ENCODE results near the gene NFKBIL1.
"Not testable (repeated sequence)": the region's sequence is repeated elsewhere in the genome, so short reads cannot be mapped to it uniquely, and the experiment has no call there.

Gene NFKBIL1

GRCh38 chr6:31546958-31547726 lies at the start of gene NFKBIL1:
TSS of gene NFKBIL1 (plus strand) at chr6:31547608. CDS start at chr6:31547695, 87 bp downstream.
- peak; percentile 82 to 85 for DNase-seq (ENCODE audit: low read depth in 2 of 2)

DNA sequence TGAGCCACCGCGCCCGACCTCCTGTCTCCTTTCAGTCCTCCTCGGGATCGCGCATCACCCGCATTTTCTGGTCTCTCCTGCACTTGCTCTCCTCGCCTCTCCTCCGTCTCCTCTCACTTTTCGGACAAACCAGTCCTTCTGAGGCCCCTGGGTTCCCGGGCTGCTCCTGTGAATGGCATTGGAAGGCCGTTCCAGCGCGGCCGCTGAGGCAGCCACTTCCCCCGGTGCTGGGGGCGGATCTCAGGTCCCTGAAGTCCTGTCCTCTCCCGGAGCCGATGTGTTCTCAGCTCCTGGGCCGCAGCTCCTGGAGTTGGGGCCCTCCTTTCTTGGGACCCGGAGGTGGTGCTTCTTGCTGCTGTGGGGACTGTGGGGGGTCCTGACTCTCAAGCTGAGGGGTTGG lies 48.7 kb upstream of the NFKBIL1 start:
- no peak for DNase-seq (ENCODE audit: low read depth in 2 of 2)

- DNase-seq (ENCODE audit: low read depth in 2 of 2): not testable (repeated sequence)
Measured at GRCh38 chr6:31499648-31500047, 47.8 kb upstream of the NFKBIL1 start.

GRCh38 chr6:31502586-31502985 lies 44.8 kb upstream of the NFKBIL1 start:
- DNase-seq (ENCODE audit: low read depth in 2 of 2): no peak

DNA sequence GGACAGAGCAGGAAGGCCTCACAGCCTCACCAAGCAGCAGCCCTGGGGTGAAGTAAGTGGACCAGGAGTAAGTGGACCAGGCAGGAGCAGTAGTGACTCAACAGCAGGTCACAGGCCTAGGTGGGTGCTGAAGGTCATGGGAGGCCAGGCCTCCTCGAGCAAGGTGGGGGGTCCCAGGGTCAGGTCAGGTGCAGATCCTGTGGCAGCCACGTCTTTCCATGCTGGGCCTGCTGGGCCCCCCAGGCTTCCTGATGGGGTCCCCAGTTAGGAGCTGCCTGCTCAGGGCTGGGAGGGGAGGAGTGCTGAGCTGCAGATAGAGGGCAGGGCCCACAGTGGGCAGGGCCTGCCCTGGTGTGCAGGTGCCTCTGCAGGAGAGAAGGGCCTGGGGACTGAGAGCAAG lies 38.4 kb upstream of the NFKBIL1 start:
- DNase-seq (ENCODE audit: low read depth in 2 of 2): not testable (repeated sequence)

DNA sequence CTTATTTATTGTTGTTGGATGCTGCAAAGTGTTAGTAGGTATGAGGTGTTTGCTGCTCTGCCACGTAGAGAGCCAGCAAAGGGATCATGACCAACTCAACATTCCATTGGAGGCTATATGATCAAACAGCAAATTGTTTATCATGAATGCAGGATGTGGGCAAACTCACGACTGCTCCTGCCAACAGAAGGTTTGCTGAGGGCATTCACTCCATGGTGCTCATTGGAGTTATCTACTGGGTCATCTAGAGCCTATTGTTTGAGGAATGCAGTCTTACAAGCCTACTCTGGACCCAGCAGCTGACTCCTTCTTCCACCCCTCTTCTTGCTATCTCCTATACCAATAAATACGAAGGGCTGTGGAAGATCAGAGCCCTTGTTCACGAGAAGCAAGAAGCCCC lies 37.4 kb upstream of the NFKBIL1 start:
- DNase-seq (ENCODE audit: low read depth in 2 of 2): no peak

- no peak for DNase-seq (ENCODE audit: low read depth in 2 of 2)
Measured at GRCh38 chr6:31513456-31514165, 33.8 kb upstream of the NFKBIL1 start.

GRCh38 chr6:31521835-31522234 lies 25.6 kb upstream of the NFKBIL1 start:
- no peak for DNase-seq (ENCODE audit: low read depth in 2 of 2)

GRCh38 chr6:31525553-31525931 lies 21.9 kb upstream of the NFKBIL1 start:
- DNase-seq (ENCODE audit: low read depth in 2 of 2): no peak

GRCh38 chr6:31525932-31526591 lies 21.3 kb upstream of the NFKBIL1 start:
- DNase-seq (ENCODE audit: low read depth in 2 of 2): no peak

- no peak for DNase-seq (ENCODE audit: low read depth in 2 of 2)
Measured at GRCh38 chr6:31528307-31528777, 19.1 kb upstream of the NFKBIL1 start.

- no peak for DNase-seq (ENCODE audit: low read depth in 2 of 2)
Measured at GRCh38 chr6:31528821-31529328, 18.5 kb upstream of the NFKBIL1 start, which contains the start of gene MCCD1. TSS of gene MCCD1 (plus strand) at chr6:31528962. CDS start at chr6:31529015, 53 bp downstream.

GRCh38 chr6:31529329-31530150 lies 17.9 kb upstream of the NFKBIL1 start:
- no peak for DNase-seq (ENCODE audit: low read depth in 2 of 2)

DNA sequence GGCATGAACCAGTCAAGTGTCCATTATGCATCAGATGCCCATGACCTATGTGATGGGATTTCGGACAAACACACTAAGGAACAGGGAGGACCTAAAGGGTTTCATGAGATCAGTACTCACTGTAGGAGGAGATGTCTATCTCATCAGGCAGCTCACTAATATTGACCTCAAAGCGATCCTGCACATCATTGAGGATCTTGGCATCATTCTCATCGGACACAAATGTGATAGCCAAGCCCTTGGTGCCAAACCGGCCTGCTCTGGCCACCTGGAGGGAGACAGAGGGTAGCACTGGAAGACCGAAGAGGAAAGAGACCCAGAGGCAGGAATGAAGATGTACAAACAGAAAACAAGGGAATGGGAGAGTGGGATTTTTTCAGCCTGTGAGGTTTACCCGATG lies 16.7 kb upstream of the NFKBIL1 start:
- DNase-seq (ENCODE audit: low read depth in 2 of 2): no peak

DNA sequence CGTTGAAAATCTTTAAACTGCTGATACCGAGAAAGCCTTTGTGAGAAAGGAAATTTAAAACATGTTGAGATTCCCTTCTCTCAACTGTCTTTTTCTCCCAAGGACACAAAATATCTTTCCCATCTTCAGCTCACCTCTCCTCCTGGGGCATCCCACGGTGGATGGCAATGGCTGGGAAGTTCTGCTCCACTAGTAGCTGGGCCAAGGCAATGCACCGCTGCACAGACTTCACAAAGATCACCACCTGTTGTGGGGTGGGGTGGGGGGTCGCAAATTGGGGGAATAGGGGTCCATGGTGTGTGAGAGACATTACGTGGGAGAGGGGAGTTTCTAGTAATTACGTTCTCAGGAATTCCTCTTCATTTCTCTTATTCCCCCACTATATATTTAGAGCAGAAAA lies 16.2 kb upstream of the NFKBIL1 start:
- no peak for DNase-seq (ENCODE audit: low read depth in 2 of 2)

GRCh38 chr6:31531771-31532643 lies 15.4 kb upstream of the NFKBIL1 start:
- no peak for DNase-seq (ENCODE audit: low read depth in 2 of 2)

GRCh38 chr6:31532644-31533454 lies 14.6 kb upstream of the NFKBIL1 start:
- no peak for DNase-seq (ENCODE audit: low read depth in 2 of 2)

GRCh38 chr6:31533455-31533841 lies 14.0 kb upstream of the NFKBIL1 start:
- no peak for DNase-seq (ENCODE audit: low read depth in 2 of 2)

- DNase-seq (ENCODE audit: low read depth in 2 of 2): no peak
Measured at GRCh38 chr6:31534011-31534410, 13.4 kb upstream of the NFKBIL1 start.
